EL (cell line): ENCODE results near the gene VSTM4.
A peak's percentile ranks its signal among the peaks of the same experiment; 100 is the strongest.

Experiments
- DNase-seq: peaks from one replicate; pipeline ENCODE4 v3.0.0-alpha.2; 2016

Gene VSTM4

GRCh38 chr10:49141541-49142332 lies 26.4 kb upstream of the VSTM4 start:
- no peak for DNase-seq

DNA sequence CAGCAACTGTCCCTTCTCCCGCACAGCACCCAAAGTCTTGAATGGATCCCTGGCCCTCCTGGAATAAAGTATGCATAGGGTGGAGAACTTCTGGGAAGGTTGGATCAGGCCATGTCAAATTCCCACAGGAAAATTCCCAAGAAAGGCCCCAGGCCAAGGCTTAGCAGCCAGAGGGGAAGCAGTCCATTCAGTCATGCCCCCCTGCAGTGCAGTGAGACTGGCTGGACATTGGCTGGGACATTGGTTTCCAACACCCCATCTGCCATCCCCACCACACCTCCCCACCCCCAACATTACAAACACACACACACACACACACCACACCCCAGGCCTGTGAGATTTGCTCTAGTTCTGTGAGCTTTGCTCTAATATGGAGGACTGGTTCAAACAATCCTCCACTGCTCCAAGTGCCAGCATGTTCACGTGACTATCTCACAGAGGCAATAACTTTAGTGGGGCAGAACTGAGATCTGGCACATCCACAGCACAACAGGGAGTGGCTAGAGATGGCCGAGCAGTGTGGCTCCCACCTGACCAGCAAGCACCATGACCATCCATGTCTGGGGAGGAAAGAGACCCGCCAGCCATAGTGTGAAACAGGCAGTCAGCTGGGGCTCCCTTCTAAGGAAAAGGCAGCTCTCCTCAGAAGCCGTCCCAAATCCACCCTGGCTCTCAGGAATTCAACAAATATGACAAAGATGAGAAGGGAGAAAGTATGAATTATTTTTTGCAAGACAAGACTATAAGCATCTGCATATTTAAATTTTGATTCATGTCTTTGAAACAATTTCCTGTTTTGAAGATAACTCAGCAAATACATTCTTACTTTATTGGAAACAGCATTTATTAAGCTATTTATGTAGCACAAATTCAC lies 25.2 kb upstream of the VSTM4 start:
- DNase-seq, result peak; percentile 40

DNA sequence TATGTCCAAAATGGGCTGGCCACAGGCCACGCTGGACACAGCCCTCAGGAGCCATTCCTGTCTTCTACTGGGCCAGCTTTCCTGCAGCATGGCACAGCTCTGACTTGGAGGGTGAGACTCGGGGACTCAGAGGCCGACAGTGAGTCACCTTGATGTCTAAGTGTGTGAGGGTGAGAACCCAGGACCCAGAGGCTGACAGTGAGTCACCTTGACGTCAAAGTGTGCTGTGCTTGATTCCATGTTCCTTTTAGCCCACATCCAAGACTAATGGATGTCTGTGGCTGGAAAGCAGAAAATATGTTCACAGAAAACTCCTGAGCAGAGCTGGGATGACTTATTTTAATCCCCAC lies 24.5 kb upstream of the VSTM4 start:
- DNase-seq, result peak; percentile 96

GRCh38 chr10:49139028-49139845 lies 23.9 kb upstream of the VSTM4 start:
- DNase-seq, result peak; percentile 81

- peak; percentile 46 for DNase-seq
These were observed 23.1 kb upstream of the VSTM4 start for GRCh38 chr10:49138361-49138891.

- DNase-seq, result no peak
These were observed 21.2 kb upstream of the VSTM4 start for GRCh38 chr10:49136525-49136924.

- DNase-seq, result no peak
These were observed 20.4 kb upstream of the VSTM4 start for GRCh38 chr10:49135575-49136313.

DNA sequence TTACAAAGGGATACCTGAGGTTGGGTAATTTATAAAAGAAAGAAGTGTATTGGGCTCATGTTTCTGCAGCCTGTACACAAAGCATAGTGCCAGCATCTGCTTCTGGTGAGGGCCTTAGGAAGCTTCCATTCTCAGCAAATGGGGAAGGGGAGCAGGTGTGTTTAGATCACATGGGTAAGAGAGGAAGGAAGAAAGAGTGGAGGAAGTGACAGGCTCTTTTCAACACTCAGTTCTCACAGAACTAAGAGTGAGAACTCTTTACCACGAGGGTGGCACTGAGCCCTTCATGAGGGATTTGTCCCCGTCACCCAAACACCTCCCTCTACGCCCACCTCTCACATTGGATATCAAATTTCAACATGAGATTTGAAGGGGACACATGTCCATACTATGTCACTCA lies 19.0 kb upstream of the VSTM4 start:
- no peak for DNase-seq

GRCh38 chr10:49133706-49134248 lies 18.5 kb upstream of the VSTM4 start, which contains the start of gene FAM170B:
Gene FAM170B, minus strand, starts transcription at chr10:49134021. Its CDS starts 103 bp downstream, at chr10:49133918.
- DNase-seq, result no peak

DNA sequence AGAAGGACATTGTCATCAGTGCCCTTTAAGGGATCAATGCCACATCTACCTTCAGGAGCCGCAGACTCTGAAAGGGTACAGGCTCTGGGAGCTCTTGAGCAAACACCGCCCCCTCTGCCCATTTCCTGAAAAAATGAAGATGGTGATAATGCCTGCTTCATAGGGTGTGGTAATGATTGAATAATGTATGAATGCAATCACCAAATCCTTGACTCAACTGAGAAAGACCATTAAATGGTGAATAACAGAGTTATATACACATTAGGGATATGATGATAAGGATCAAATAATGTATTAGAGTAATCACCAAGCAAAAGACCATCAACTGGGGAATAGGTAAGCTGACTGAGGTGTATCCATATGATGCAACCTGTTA lies 17.0 kb upstream of the VSTM4 start:
- no peak for DNase-seq

GRCh38 chr10:49131507-49132361 lies 16.4 kb upstream of the VSTM4 start:
- no peak for DNase-seq

DNA sequence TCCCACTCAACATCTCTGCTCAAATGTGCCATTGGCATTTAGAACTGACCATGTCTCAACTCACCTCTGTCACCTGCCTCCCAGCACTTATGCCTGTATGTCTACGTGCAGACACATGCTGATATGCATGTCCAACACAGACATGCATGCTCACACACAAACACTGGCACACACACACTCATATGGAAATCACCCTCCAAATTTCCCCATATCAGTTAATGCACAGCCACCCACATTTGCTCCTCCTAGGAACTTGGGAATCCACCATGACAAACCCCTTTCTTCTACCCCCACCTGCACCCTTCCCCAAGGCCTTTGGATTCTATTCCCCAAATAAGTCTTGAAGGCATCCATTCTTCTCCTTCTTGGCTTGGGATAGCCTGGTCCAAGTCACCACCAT lies 14.1 kb upstream of the VSTM4 start:
- no peak for DNase-seq

GRCh38 chr10:49128854-49129253 lies 13.5 kb upstream of the VSTM4 start:
- no peak for DNase-seq

DNA sequence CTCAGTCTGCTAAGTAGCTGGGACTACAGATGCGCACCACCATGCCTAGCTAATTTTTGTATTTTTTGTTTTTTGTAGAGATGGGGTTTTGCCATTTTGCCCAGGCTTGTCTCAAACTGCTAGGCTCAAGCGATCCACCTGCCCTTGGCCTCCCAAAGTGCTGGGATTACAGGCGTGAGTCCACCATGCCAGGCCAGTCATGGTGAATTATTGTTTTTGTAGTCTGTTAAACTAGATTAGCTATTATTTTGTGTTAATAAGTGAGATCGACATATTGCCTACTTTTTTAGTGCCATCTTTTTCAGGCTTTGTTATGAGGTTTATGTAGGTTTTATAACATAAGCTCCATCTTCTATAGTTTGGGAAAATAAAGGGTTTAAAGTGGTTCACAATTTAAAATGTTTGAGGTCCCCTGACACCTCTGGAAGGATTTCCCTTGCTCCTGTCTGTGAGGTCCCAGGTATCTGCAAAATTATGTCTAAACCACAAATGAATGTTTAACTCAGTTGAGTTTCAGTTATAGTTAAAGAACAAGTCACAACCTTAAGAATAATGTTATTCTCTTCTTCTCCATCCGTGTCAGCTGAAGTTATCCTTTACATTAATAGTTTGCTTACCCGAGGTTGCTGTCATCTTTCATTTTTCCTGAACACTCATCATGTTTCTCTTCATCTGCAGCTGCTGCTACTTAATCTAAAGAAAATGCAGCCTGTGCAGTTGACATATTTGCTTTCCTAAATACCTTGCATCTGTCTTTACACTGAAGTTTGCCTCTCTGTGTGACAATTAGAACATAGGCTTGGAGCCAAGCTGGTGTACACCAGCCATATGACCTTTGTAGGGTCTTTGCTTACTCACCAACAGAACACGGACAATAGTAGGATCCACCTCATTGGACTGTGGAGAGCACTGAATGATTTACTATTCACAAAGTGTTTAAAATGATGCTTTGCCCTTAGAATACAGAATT lies 8.9 kb upstream of the VSTM4 start:
- no peak for DNase-seq

GRCh38 chr10:49120911-49121310 lies 5.6 kb upstream of the VSTM4 start:
- no peak for DNase-seq

GRCh38 chr10:49119746-49120145 lies 4.4 kb upstream of the VSTM4 start:
- peak; percentile 21 for DNase-seq

GRCh38 chr10:49118430-49119074 lies 3.2 kb upstream of the VSTM4 start:
- DNase-seq, result no peak

DNA sequence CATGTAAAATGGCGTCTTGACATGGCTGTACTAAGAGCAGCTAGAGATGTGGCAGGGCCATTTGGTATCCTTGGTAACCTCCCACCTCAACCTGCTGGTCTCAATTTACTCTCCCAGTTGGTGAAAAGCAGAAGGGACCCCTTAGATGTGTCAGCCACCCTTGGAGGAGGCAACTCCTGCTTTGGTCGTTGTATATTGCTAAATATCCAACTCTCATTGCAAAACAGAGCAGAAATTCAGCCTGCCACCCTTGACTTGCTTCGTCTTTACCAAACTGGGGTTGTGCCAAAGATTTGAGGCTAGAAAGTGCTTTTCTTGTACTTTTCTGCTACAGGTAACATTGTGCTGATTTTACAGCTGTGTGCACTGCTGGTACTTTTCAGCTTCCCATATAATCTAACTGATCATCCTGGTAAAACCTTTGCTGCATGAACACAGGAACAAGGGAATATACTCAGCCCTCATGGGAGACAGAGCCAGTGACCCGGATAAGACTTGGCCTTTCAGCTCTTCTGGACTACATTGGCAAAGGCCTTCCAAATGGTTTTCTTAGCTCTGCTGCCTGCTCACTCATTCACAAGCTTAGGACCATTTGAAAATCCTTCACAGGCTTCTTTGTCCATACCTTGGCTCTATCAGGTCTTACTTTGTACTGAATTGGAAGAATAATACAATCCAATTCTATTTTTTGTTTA lies 2.2 kb upstream of the VSTM4 start:
- DNase-seq, result no peak
